Measurements from ENCODE around the gene FNIP1.
"Not testable (repeated sequence)": the region's sequence is repeated elsewhere in the genome, so short reads cannot be mapped to it uniquely, and the experiment has no call there.

The FNIP1 gene

DNA sequence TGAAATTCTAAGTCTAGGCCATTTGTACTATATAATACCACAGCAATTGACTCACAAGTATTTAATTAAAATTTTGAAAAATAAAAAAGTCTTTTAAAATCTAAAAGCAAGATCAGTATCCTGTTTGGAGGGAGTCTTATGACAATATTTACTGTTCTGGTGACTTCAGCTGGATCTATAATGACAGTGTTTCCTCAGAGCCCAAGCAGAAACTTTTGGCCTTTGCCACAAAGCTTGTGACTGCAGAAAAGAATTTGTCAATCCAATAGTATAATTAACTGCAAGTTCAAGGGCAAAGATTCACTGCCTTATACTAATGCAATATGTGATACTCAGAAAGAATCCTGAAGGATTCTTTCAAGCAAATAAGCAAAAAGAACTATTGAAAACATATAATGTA is 112.2 kb downstream of the FNIP1 start:
- in situ Hi-C loops (cut with HindIII; ENCODE audit: low sequenced_read_pairs) = loop anchor here (25.0 kb wide), 1 partner anchor 328 kb away; the partner anchor contains the start of gene ACSL6
- TF ChIP-seq, protein P1, sequence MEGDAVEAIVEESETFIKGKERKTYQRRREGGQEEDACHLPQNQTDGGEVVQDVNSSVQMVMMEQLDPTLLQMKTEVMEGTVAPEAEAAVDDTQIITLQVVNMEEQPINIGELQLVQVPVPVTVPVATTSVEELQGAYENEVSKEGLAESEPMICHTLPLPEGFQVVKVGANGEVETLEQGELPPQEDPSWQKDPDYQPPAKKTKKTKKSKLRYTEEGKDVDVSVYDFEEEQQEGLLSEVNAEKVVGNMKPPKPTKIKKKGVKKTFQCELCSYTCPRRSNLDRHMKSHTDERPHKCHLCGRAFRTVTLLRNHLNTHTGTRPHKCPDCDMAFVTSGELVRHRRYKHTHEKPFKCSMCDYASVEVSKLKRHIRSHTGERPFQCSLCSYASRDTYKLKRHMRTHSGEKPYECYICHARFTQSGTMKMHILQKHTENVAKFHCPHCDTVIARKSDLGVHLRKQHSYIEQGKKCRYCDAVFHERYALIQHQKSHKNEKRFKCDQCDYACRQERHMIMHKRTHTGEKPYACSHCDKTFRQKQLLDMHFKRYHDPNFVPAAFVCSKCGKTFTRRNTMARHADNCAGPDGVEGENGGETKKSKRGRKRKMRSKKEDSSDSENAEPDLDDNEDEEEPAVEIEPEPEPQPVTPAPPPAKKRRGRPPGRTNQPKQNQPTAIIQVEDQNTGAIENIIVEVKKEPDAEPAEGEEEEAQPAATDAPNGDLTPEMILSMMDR (IDR thresholded peaks at IDR 0.05; ENCODE audit: low read depth, low read length, missing control alignments) = no peak
- H3K4me3 ChIP-seq (ENCODE audit: low read depth, low read length) = no peak overlapping the region
- no peak for DNase-seq (ENCODE audit: low read depth)

DNA sequence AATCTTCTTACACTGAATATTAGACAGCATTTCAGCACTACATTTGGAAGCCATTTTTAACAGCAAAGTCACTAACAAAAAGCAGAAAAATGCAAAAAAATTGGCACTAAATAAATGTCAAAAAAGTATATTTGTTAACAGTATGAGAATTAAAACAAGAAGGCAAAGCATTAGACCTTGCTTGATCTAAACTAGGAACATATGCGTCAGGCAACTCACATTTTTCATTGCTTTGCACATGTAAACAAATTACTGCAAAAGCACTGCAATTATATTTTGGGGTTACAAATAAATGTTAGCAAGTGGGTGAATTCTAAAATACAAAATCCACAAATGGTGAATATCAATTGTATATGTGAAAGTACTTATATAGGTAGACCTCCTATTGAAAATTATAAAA is 112.8 kb downstream of the FNIP1 start:
- DNase-seq (ENCODE audit: low read depth) = no peak
- TF ChIP-seq, protein P1 (IDR thresholded peaks at IDR 0.05; ENCODE audit: low read depth, low read length, missing control alignments) = no peak
- in situ Hi-C loops (cut with HindIII; ENCODE audit: low sequenced_read_pairs) = loop anchor here (25.0 kb wide), 1 partner anchor 328 kb away; the partner anchor contains the start of gene ACSL6
- no peak overlapping the region for H3K4me3 ChIP-seq (ENCODE audit: low read depth, low read length)

GRCh38 chr5:131682826-131683225 is 114.0 kb downstream of the FNIP1 start:
- DNase-seq (ENCODE audit: low read depth) = no peak
- TF ChIP-seq, protein P1 (IDR thresholded peaks at IDR 0.05; ENCODE audit: low read depth, low read length, missing control alignments) = no peak
- in situ Hi-C loops (cut with HindIII; ENCODE audit: low sequenced_read_pairs) = loop anchor here (25.0 kb wide), 1 partner anchor 329 kb away; the partner anchor contains the start of gene ACSL6
- no peak overlapping the region for H3K4me3 ChIP-seq (ENCODE audit: low read depth, low read length)

- TF ChIP-seq, protein P1 (IDR thresholded peaks at IDR 0.05; ENCODE audit: low read depth, low read length, missing control alignments) = no peak
- no peak overlapping the region for H3K4me3 ChIP-seq (ENCODE audit: low read depth, low read length)
- no peak for DNase-seq (ENCODE audit: low read depth)
- in situ Hi-C loops (cut with HindIII; ENCODE audit: low sequenced_read_pairs) = loop anchor here (25.0 kb wide), 1 partner anchor 330 kb away; the partner anchor contains the start of gene ACSL6
Measured at GRCh38 chr5:131682175-131682574, 114.6 kb downstream of the FNIP1 start.

DNA sequence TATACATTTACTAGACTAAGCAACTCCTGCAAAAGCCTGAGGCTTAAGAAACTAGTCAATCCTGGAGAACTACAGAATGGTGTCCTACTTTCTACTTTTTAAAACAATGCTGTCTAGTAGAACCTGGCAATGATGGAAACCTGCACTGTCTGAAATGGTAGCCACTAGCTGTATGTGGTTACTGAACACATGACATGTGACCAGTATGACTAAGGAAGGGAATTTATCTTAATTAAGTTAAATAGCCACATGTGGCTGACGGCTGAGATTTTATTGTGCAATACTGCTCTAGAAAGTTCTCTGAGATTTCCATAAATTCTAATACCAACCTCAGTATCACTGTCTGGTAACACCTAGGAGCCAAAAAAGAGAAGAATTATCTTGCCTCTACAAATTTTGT is 116.9 kb downstream of the FNIP1 start:
- in situ Hi-C loops (cut with HindIII; ENCODE audit: low sequenced_read_pairs) = loop anchor here (25.0 kb wide), 1 partner anchor 332 kb away; the partner anchor contains the start of gene ACSL6
- peak; percentile 63 for DNase-seq (ENCODE audit: low read depth)
- TF ChIP-seq, protein P1 (IDR thresholded peaks at IDR 0.05; ENCODE audit: low read depth, low read length, missing control alignments) = no peak
- no peak overlapping the region for H3K4me3 ChIP-seq (ENCODE audit: low read depth, low read length)

DNA sequence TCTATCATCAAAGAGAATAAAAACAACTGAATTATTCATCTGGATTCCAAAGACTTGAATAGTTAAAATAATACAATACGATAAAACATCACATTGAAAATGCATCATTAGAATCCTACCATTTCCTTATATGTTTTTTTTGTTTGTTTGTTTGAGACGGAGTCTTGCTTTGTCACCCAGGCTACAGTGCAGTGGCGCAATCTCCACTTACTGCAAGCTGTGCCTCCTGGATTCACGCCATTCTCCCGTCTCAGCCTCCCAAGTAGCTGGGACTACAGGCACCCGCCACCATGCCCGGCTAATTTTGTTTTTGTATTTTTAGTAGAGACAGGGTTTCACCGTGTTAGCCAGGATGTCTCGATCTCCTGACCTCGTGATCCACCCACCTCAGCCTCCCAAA is 118.5 kb downstream of the FNIP1 start:
- H3K4me3 ChIP-seq (ENCODE audit: low read depth, low read length); DNase-seq (ENCODE audit: low read depth): not testable (repeated sequence)
- in situ Hi-C loops (cut with HindIII; ENCODE audit: low sequenced_read_pairs) = loop anchor here (25.0 kb wide), 1 partner anchor 334 kb away; the partner anchor contains the start of gene ACSL6

GRCh38 chr5:131677115-131677514 is 119.7 kb downstream of the FNIP1 start:
- in situ Hi-C loops (cut with HindIII; ENCODE audit: low sequenced_read_pairs) = loop anchor here (25.0 kb wide), 1 partner anchor 335 kb away; the partner anchor contains the start of gene ACSL6
- H3K4me3 ChIP-seq (ENCODE audit: low read depth, low read length) = no peak overlapping the region
- TF ChIP-seq, protein P1 (IDR thresholded peaks at IDR 0.05; ENCODE audit: low read depth, low read length, missing control alignments) = no peak
- no peak for DNase-seq (ENCODE audit: low read depth)
